GM12892 (cell line): ENCODE results near the gene PEAK1.

Source experiments
- POLR2A ChIP-seq: IDR thresholded peaks from 2 replicates; pipeline ENCODE4 v1.6.1; 2011; ENCODE audit warnings: low read depth, low read length, control low read depth
- TAF1 ChIP-seq: IDR thresholded peaks from 2 replicates; pipeline ENCODE4 v1.6.1; 2011; ENCODE audit warnings: low read depth, mild to moderate bottlenecking, control low read depth, low read length, borderline replicate concordance

GRCh38 chr15:77416954-77417353 is 3.0 kb downstream of the PEAK1 start:
- no peak for TF ChIP-seq TAF1
- TF ChIP-seq POLR2A, result no peak
